GM12864 (cell line): ENCODE results near the gene CELF6.
"Not testable (repeated sequence)": the region's sequence is repeated elsewhere in the genome, so short reads cannot be mapped to it uniquely, and the experiment has no call there.

Experiments used
- DNase-seq: peaks from one replicate; pipeline ENCODE4 v3.0.0-alpha.2; 2011; ENCODE audit warnings: low read depth
- H3K4me3 ChIP-seq: 2 replicates; pipeline ENCODE4 v1.5.1; 2011; ENCODE audit warnings: mild to moderate bottlenecking, low read depth, low read length, control low read depth
- TF ChIP-seq, protein P1 (sequence below): IDR thresholded peaks from 2 replicates; pipeline ENCODE4 v1.5.1; 2011; ENCODE audit warnings: low read depth, mild to moderate bottlenecking, moderate library complexity, low read length, control low read depth, inconsistent platforms; ENCODE audit errors: missing control alignments

The CELF6 gene

DNA sequence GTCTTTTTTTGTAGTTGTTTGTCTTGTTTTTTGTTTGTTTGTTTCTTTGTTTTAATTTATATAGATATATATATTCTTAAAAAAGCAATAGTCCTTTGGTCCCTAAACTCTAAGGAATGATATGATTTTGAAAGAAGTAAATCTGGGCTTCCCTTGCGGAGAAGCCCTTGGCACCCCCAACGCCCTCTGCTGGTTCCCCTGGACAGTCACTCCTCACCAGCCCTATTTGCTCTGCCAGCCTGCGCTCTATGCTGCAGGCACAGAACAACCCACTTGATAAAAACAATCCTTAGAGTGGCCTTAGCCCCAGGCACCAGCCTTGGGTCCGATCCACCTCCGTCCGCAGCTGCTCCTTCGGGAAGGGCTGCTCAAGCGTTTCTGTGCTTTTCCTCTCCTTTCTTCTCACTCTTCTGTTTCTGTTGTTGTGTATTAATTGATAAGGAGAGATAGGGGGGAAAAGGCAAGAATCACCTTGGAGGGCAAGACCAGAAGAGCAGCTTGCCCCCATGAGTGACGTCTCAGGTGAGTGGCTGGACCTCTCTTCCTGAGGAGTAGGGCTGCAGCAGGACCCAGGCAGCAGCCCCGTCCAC, 33.9 kb downstream of the CELF6 start:
- TF ChIP-seq, protein P1, sequence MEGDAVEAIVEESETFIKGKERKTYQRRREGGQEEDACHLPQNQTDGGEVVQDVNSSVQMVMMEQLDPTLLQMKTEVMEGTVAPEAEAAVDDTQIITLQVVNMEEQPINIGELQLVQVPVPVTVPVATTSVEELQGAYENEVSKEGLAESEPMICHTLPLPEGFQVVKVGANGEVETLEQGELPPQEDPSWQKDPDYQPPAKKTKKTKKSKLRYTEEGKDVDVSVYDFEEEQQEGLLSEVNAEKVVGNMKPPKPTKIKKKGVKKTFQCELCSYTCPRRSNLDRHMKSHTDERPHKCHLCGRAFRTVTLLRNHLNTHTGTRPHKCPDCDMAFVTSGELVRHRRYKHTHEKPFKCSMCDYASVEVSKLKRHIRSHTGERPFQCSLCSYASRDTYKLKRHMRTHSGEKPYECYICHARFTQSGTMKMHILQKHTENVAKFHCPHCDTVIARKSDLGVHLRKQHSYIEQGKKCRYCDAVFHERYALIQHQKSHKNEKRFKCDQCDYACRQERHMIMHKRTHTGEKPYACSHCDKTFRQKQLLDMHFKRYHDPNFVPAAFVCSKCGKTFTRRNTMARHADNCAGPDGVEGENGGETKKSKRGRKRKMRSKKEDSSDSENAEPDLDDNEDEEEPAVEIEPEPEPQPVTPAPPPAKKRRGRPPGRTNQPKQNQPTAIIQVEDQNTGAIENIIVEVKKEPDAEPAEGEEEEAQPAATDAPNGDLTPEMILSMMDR: peak; percentile 67
- no peak for DNase-seq
- no peak overlapping the region for H3K4me3 ChIP-seq

DNA sequence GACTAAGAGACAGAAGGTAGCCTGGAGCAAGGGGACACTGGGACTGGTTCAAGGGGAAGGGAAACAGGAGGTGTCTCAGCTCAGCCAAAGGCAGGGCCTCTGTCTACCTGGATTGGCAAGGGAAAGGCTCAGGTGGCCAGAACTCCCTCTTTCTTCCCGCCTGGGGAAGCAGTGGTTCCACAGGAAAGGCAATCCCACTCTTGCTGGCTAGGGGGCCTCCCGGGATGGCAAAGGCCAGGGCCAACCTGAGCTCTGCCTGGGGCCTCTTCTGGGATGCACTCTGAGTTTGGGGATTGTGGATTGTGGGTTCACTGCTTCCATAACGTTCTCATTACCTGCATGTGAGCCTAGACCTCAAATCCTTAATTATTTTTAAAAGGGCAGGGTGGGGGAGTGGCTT, 34.6 kb downstream of the CELF6 start:
- DNase-seq: no peak
- no peak overlapping the region for H3K4me3 ChIP-seq
- TF ChIP-seq, protein P1: no peak

DNA sequence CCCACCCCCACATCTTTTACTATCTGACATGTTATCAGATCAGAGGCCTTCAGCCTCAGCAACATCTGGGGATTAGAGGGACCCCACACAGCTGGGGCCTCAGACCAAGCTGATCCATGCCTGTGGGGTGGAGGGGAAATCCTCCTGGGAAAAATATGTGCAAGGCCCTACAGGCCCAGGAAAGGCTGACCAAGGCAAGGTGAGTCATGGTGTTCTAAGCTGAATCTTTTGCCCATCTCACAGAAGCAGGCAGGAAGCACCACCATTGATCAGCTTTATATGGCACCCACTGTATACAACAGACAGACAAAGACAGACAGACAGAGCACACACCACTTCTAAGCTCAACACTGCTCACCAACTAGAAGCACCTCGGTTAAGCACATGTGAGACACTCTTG, 35.2 kb downstream of the CELF6 start:
- no peak overlapping the region for H3K4me3 ChIP-seq
- TF ChIP-seq, protein P1: no peak
- DNase-seq: no peak

DNA sequence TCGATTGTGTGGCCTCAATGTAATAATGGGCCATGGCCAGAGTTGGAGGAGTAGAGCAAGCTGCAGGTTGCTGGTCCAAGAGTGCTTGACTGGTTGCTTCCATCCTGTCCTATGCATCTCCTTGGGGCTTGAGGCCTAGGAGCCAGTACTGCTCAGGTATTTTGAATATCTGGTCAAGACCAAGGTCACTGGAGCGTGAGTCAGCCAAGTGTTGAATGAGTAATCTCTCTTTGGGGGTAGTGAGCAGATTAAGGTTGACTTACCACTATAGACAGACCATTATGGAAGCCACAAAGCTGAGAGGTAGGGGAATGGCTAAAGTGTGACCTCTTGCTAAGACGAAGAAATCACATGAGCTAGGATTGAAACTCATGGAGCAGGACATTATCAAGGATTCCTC, 38.2 kb downstream of the CELF6 start:
- TF ChIP-seq, protein P1: no peak
- DNase-seq: no peak
- H3K4me3 ChIP-seq: no peak overlapping the region

DNA sequence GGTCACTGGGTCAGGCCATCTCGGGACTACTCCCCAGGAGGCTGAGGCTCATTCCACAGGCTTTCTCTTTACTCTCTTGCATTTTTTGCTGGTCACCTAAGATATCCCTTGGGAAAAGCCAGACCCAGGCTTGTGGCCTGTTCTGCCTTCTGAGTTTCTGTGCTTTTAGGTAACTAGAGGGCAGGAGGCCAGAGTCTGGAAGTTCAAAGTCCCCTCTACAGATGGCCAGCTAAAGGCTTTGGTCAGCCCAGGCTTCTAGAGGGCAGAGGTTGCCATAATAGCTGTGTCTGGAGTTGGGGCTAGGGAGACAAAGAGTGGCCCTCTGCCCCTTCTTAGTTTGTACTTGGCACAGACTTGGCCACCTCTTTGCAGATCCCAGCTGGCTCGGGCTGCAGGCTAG, 39.2 kb downstream of the CELF6 start:
- TF ChIP-seq, protein P1: no peak

DNA sequence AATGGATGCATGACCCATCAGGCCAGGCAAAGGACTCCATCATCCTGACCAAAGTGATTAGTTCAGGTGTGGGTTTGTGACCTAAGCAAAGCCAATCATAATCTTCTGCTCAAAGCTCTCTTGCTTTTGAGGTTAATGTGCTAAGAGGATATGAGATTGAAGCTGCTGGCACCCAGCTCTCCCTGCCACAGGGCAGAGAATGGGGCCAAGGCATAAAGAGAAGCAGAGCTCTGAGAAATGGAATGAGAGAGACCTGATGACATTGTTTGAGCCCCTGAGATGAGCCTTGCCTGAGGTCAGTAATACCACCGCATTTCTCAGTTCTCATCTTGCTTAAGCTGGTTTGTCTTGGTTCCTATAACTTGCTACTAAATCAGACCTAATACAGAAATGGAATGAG, 41.2 kb downstream of the CELF6 start:
- TF ChIP-seq, protein P1: no peak
- H3K4me3 ChIP-seq: no peak overlapping the region
- DNase-seq: no peak

More for the DNA sequence above, 39.2 kb downstream of the CELF6 start:
- no peak overlapping the region for H3K4me3 ChIP-seq
- DNase-seq: no peak

DNA sequence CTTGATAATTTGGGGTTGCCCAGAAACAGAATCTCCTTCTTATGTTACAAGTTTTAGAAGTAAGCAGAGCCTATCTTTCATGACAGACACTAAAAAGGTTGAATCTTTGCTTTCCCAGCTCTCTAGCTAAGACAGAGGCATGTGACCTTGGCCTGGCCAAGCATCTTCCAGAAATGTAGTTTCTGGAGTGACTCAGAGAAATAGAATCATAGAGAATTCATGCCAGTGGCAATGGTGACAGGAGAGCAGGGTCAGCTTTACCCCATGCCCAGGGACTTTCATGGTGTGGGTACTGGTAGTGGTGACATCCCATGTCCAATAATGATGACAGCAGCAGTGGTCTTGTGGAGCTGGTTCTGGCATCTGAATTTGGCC, 43.6 kb downstream of the CELF6 start:
- DNase-seq: no peak
- H3K4me3 ChIP-seq: no peak overlapping the region
- TF ChIP-seq, protein P1: no peak

DNA sequence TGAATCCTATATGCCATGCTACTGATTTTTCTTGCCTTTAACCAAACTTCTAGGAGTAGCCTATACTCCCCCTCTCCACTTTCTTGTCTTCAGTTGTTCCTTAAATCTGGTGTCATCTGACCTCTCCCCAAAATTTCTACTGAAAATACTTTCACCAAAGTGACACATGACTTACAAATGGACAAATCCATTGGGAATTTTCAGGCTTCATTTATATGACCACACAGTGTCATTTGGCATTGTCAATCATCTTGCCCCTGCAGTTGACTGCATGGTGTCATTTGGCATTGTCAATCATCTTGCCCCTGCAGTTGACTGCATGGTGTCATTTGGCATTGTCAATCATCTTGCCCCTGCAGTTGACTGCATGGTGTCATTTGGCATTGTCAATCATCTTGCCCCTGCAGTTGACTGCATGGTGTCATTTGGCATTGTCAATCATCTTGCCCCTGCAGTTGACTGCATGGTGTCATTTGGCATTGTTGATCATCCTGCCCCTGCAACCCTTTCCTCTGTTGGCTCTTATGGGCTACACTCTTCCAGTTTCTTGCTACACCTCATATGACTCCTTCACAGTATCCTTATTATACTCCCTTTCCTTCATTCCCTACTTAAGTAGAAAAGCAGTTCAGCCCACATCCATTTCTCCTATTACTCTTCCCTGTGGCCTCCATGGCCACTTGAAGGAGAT, 44.2 kb downstream of the CELF6 start:
- H3K4me3 ChIP-seq, DNase-seq: not testable (repeated sequence)
